Hepatic stellate cell (primary cell): ENCODE results near the gene VASN.

Source experiments
- DNase-seq: peaks from one replicate; pipeline ENCODE4 v3.0.0; 2011; ENCODE audit warnings: low spot score

VASN gene

DNA sequence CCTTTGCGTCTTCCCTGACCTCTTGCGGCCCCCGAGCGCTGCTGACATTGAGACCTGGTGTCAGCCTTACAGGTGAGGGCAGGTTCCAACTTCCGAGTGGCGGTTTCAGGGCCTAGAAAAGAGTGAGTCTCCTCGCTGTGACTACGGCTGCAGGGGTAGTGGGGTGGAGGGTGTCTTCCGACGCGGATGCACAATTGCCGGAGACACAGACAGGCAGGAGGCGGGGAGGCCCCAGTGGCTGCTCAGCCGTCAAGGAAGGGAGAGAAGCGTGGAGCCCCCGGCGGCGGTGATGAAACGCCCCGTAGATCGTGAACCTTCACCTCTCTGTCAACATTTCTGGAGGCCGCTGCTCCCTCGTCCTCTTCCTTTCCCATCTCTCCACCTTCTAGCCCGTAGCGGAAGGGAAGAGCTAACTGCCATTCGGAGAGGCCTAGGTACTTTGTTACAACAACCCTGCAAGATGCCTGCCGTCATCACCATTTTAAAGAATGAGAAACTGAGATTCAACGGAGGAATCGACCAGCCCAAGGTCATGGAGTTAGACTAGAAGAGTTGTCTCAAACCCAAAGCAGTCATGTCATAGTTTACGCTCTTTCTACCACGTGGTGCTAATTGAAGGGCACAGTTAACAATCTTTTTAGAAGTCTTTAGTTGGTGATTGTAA lies 54.5 kb downstream of the VASN start:
- no peak for DNase-seq

DNA sequence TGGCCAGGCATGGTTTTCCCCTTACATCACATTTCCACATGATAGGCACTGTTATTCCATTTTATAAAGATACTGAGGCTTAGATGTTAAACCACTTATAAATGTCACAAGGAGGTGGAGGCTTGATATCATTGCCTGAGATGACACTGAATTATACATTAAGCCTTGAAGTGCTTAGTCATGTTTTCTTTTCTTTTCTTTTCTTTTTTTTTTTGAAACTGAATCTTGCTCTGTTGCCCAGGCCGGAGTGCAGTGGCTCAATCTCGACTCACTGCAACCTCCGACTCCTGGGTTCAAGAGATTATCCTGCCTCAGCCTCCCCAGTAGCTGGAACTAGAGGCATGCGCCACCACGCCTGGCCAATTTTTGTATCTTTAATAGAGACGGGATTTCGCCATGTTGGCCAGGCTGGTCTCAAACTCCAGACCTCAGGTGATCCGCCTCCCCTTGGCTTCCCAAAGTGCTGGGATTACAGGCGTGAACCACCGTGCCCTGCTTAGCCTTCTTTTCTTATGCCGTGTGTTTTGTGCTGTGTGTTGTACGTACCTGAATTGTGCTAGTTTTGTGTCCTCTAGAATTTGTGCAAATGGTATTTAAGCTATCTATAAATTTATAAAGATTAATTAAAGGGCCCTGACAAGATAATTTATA lies 55.2 kb downstream of the VASN start:
- no peak for DNase-seq

DNA sequence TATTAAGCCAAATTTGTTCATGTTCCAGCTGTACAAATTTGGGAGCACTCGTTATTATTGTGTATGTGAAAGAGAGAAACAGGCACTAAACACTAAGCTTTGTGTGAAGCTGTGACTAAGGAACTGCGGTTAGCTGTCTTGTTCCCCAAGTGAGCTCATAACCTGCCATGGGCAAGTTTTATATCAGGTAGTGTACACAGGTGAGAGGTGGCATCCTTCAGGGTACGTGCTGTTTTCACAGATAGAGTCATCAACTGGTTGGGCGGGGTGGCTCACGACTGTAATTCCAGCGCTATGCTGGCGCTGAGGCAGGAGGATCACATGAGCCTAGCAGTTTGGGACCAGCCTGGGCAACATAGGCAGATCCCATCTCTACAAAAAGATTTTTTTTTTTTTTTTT lies 56.9 kb downstream of the VASN start:
- no peak for DNase-seq

DNA sequence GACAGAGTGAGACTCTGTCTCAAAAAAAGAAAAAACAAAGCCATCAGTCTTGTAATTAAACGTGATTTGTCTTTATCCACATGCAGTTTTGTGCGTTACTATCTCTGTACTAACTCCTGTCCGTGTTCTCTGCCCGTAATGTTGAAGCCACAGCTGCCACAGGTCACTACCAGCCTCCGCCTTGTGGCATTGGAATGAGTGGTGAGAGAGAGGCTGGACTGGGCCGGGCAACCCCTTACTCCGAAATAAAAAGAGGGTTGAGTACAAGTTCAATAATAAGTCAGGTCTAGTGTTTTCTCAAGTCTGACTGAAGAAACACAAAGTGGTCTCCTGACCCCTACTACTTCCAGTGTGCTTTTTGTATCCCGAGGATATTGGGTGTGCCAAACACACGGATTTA lies 59.4 kb downstream of the VASN start:
- DNase-seq: no peak
